NCI-H1092 (cell line): Measurements from ENCODE around the gene SMIM5.

Experiments used
- DNase-seq: peaks from one replicate; lab custom pipeline; 2025; lab: John Stamatoyannopoulos, UW

Gene SMIM5

GRCh38 chr17:75640556-75641119 is 7.4 kb downstream of the SMIM5 start:
- DNase-seq = no peak

GRCh38 chr17:75641343-75641742 is 8.1 kb downstream of the SMIM5 start:
- no peak for DNase-seq

GRCh38 chr17:75642182-75642783 is 9.0 kb downstream of the SMIM5 start:
- DNase-seq = no peak

GRCh38 chr17:75642784-75643642 is 9.8 kb downstream of the SMIM5 start:
- DNase-seq = no peak

- no peak for DNase-seq
Measured at GRCh38 chr17:75643643-75644017, 10.4 kb downstream of the SMIM5 start.

- DNase-seq = no peak
Measured at GRCh38 chr17:75645501-75645888, 12.3 kb downstream of the SMIM5 start.

- DNase-seq = no peak
Measured at GRCh38 chr17:75645889-75646637, 12.8 kb downstream of the SMIM5 start.

- DNase-seq = no peak
Measured at GRCh38 chr17:75646638-75646992, 13.4 kb downstream of the SMIM5 start.

- no peak for DNase-seq
Measured at GRCh38 chr17:75647061-75647460, 13.8 kb downstream of the SMIM5 start.

- no peak for DNase-seq
Measured at GRCh38 chr17:75647921-75648320, 14.7 kb downstream of the SMIM5 start.

GRCh38 chr17:75649687-75650086 is 16.5 kb downstream of the SMIM5 start:
- DNase-seq = no peak

- DNase-seq = no peak
Measured at GRCh38 chr17:75650874-75651273, 17.6 kb downstream of the SMIM5 start.

- DNase-seq = no peak
Measured at GRCh38 chr17:75652341-75652740, 19.1 kb downstream of the SMIM5 start.

- DNase-seq = no peak
Measured at GRCh38 chr17:75652934-75653549, 19.8 kb downstream of the SMIM5 start.

GRCh38 chr17:75654176-75654575 is 20.9 kb downstream of the SMIM5 start:
- DNase-seq = no peak

GRCh38 chr17:75658237-75658636 is 25.0 kb downstream of the SMIM5 start:
- no peak for DNase-seq

GRCh38 chr17:75661531-75661930 is 28.3 kb downstream of the SMIM5 start:
- no peak for DNase-seq

GRCh38 chr17:75662511-75662910 is 29.3 kb downstream of the SMIM5 start:
- DNase-seq = no peak

- DNase-seq = no peak
Measured at GRCh38 chr17:75664099-75664549, 30.9 kb downstream of the SMIM5 start.

- DNase-seq = no peak
Measured at GRCh38 chr17:75665981-75666380, 32.7 kb downstream of the SMIM5 start.

GRCh38 chr17:75666959-75667790 is 33.9 kb downstream of the SMIM5 start, which contains the start of the genes RECQL5 and SAP30BP:
Gene RECQL5, minus strand, starts transcription at chr17:75667154. Its CDS starts 597 bp downstream, at chr17:75666557.
Gene SAP30BP, plus strand, starts transcription at chr17:75667338. Its CDS starts 35 bp downstream, at chr17:75667373.
- peak; percentile 98 for DNase-seq
